ENCODE measurements around the gene NCKAP5.

Gene NCKAP5

DNA sequence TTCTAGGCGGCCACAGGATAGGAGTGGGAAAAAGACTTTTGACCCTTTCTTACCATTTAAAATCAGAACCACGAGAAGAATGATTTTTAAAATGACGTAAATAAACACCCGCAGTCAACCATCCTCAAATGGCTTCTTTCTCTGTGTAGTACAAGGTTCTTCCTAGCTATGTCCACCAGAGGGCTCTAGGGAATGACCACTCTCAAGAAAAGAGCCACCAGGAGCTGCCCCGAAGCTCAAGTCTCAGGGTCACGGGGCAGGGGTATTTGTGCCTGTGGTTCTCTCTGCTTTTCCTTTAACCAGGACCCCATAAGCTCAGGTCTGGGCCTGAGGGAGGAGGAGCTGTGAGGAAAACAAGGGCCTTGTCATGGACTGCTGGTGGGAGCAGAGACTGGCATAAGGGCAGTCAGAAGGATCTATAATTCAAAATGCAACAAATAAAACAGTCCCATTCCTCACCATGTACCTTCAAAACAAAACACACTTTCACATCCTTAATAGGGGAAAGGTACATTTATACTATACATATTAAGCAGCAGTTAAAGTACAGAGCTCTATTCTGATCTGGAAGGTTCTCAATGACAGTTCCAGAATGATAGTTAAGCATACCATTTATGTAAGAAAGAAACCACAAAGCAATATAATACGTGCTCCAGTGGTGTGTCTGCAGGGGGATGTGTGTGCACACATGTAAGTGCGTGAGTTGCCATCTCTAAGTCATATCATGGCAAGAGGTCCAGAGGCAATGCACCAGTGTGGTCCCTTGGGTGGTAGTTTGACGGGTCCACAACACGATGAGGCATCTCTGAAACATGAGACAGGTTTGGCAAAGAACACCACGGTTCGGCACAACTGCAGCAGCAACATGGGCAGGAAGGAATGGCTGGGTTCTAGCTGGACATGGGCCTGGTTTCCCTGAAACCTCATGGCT lies 916.9 kb downstream of the NCKAP5 start:
- H3K27me3 ChIP-seq (ENCODE audit: insufficient read depth, poor library complexity, severe bottlenecking), result no peaks in the 10 kb centered on the region
- no peak for DNase-seq (ENCODE audit: low spot score)

GRCh38 chr2:132646540-132647108 lies 921.6 kb downstream of the NCKAP5 start:
- TF ChIP-seq CTCF (IDR thresholded peaks at IDR 0.05; ENCODE audit: poor library complexity, severe bottlenecking), result no peak
- Histone ChIP-seq H3K36me3 (ENCODE audit: low read depth) (no peaks in the 10 kb centered on the region), H3K27me3 (ENCODE audit: insufficient read depth, poor library complexity, severe bottlenecking) (no peaks in the 10 kb centered on the region), H3K4me1 (ENCODE audit: insufficient read depth, poor library complexity, severe bottlenecking) (no peaks in the 10 kb centered on the region), H3K4me3 (ENCODE audit: severe bottlenecking) (no peak overlapping the region), H3K9me3 (ENCODE audit: severe bottlenecking) (no peaks in the 10 kb centered on the region), H3K27ac (ENCODE audit: poor library complexity, severe bottlenecking) (no peak overlapping the region)
- ATAC-seq (ENCODE audit: low read depth), result no peak
- no peak for DNase-seq (ENCODE audit: low spot score)

More for the DNA sequence above, 916.9 kb downstream of the NCKAP5 start:
- H3K9me3 ChIP-seq (ENCODE audit: severe bottlenecking), result no peaks in the 10 kb centered on the region
- H3K4me1 ChIP-seq (ENCODE audit: insufficient read depth, poor library complexity, severe bottlenecking), result no peaks in the 10 kb centered on the region
- ATAC-seq (ENCODE audit: low read depth), result peak; percentile 74
- H3K27ac ChIP-seq (ENCODE audit: poor library complexity, severe bottlenecking), result no peak overlapping the region
- no peaks in the 10 kb centered on the region for H3K36me3 ChIP-seq (ENCODE audit: low read depth)
- no peak overlapping the region for H3K4me3 ChIP-seq (ENCODE audit: severe bottlenecking)
- peak; percentile 61 for TF ChIP-seq CTCF (IDR thresholded peaks at IDR 0.05; ENCODE audit: poor library complexity, severe bottlenecking)

- TF ChIP-seq CTCF (IDR thresholded peaks at IDR 0.05; ENCODE audit: poor library complexity, severe bottlenecking), result no peak
- no peak overlapping the region for H3K27ac ChIP-seq (ENCODE audit: poor library complexity, severe bottlenecking)
- no peak overlapping the region for H3K4me3 ChIP-seq (ENCODE audit: severe bottlenecking)
- DNase-seq (ENCODE audit: low spot score) (no peak), ATAC-seq (ENCODE audit: low read depth) (no peak)
- no peaks in the 10 kb centered on the region for H3K9me3 ChIP-seq (ENCODE audit: severe bottlenecking)
- no peaks in the 10 kb centered on the region for H3K27me3 ChIP-seq (ENCODE audit: insufficient read depth, poor library complexity, severe bottlenecking)
- no peaks in the 10 kb centered on the region for H3K36me3 ChIP-seq (ENCODE audit: low read depth)
- H3K4me1 ChIP-seq (ENCODE audit: insufficient read depth, poor library complexity, severe bottlenecking), result no peaks in the 10 kb centered on the region
Observed at GRCh38 chr2:132645722-132646539, 922.3 kb downstream of the NCKAP5 start.

DNA sequence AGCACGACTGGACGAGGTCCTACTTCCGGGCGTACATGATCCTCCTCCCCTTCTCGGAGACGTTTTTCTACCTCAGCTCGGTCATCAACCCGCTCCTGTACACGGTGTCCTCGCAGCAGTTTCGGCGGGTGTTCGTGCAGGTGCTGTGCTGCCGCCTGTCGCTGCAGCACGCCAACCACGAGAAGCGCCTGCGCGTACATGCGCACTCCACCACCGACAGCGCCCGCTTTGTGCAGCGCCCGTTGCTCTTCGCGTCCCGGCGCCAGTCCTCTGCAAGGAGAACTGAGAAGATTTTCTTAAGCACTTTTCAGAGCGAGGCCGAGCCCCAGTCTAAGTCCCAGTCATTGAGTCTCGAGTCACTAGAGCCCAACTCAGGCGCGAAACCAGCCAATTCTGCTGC lies 923.1 kb downstream of the NCKAP5 start:
- Histone ChIP-seq H3K27ac (ENCODE audit: poor library complexity, severe bottlenecking) (no peak overlapping the region), H3K9me3 (ENCODE audit: severe bottlenecking) (no peaks in the 10 kb centered on the region), H3K27me3 (ENCODE audit: insufficient read depth, poor library complexity, severe bottlenecking) (no peaks in the 10 kb centered on the region), H3K4me3 (ENCODE audit: severe bottlenecking) (no peak overlapping the region), H3K4me1 (ENCODE audit: insufficient read depth, poor library complexity, severe bottlenecking) (no peaks in the 10 kb centered on the region), H3K36me3 (ENCODE audit: low read depth) (no peaks in the 10 kb centered on the region)
- ATAC-seq (ENCODE audit: low read depth) (no peak), DNase-seq (ENCODE audit: low spot score) (no peak)
- TF ChIP-seq CTCF (IDR thresholded peaks at IDR 0.05; ENCODE audit: poor library complexity, severe bottlenecking), result no peak

Data from RWPE2 (cell line).